Daoy (cell line): ENCODE measurements around the gene ADGRG1. TPM values are rescaled to one million over a fixed set of nuclear protein-coding genes. Genes with fewer than 3 reads are reported as not detected.

ENCODE experiments used
- DNase-seq: peaks from one replicate; pipeline ENCODE4 v3.0.0-alpha.2; 2015; ENCODE audit warnings: low read depth
- total RNA-seq: library from RNA; depleted of rRNA; stranded (reverse); fragments of >200 nt; shearing (Covaris generic); gene quantifications from 2 replicates; pipeline ENCODE4 v1.2.3, GENCODE V29; 2014

The ADGRG1 gene
- total RNA-seq, 1 experiment from 2014 or later: 6.6 TPM

DNA sequence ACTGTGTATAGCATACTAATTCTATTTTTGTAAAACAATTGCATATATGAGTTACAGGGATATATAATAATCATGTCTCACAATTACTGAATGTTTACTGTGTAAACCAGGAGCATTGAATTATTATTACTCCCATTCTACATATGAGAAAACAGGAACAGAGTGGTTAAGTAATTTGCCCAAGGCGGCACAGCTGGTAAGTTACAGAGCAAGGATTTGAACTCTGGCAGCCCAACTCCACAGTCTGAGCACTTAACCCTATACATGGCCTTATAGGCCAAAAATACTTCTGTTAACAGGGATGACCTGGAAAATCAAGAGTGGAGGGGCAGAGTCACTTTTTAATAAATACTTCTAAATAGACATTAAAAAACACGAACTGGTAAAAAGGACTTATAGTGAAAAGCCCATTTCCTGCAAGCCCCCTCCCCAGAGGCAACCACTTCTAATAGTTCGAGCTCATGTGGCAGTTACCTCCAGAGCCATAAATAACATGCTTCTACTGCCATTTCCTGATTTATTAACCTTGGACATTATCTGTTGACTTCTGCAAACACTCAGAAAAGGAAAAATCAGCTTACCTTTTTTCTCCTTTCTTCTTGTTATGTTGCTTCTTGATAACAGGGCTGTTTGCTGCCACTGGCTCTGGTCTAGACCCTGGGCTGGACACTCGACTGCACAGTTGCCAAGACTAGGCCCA, 22.1 kb upstream of the ADGRG1 start:
- DNase-seq: no peak

GRCh38 chr16:57606847-57607501, 21.5 kb upstream of the ADGRG1 start:
- DNase-seq: no peak

DNA sequence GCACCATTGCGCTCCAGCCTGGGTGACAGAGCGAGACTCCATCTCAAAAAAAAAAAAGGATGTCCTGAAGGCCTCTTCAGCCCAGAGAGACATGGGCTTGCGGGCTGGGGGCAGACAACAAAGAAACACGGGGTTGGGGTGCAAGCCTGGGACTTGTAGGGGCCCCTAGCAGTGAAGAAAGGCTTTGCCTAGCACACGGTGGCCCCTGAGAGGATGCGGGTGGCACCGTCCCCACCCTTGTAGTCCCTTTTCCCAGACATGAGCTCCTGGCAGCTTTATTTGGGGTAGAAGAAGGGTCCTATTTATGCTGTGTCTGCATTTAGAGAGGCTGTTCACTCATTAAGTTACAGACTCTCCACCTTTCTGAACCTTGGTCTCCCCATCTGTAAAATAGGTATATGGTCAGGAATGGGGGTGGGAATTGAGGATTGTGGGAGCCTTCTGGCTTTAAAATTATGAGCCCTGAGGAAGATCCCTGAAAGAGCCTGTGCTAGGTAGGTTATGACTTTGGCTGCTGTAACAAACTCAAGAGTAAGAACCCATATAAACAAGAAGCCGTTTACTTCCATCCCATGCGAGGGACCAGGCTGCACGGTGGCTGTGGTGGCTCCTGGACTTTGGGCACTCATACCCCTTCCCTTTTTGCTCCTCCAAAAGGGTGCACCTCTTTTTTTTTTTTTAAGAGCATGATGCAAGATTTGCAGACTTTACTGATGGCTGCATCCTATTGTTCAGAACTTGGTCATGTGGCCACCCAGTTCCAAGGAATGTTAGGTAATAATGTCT, 20.6 kb upstream of the ADGRG1 start:
- no peak for DNase-seq

GRCh38 chr16:57608462-57609113, 19.8 kb upstream of the ADGRG1 start:
- DNase-seq: no peak

DNA sequence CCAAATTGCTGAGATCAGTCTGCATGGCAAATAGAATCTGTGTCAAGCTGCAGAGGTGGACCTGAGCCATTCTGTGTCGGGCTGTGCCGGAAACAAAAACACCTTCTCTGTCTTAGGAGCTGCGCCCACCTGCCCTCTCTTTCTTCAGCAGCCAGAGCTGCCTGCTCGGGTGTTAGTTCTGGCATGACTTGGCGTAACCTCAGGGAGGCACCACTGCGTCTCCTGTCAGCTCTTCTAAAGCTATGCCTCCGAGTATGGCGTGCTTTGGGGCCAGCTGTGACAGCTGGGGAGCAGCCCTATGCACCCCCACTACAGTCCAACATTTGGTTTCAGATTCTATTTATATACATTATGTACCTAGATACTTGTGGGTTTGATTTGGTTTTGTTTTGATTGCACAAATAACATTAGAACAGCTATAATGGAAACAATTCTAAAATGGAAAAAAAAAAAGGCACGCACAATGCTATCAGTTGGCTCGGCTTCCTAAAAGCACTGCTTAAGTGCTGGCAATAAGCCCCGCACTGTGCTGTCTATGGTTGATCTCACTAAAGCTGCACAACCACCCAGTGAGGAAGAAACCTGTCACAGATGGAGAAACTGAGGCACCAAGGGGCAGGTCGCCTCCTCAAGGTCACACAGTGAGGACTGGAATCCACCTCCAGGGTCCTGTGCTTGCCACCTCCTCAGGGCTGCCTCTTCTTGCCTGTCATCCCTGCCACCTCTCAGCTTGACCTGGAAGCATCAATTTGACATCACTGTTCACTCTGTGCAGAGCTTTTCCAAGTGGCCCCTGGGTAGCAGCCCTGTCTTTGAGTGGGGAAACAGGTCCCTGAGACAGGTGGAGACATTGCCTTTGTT, 18.7 kb upstream of the ADGRG1 start:
- no peak for DNase-seq

GRCh38 chr16:57610611-57611010, 17.8 kb upstream of the ADGRG1 start:
- no peak for DNase-seq

- DNase-seq: no peak
Measured at GRCh38 chr16:57611181-57611580, 17.2 kb upstream of the ADGRG1 start.

- no peak for DNase-seq
Measured at GRCh38 chr16:57611706-57612105, 16.7 kb upstream of the ADGRG1 start.

- no peak for DNase-seq
Measured at GRCh38 chr16:57612494-57612893, 15.9 kb upstream of the ADGRG1 start.

DNA sequence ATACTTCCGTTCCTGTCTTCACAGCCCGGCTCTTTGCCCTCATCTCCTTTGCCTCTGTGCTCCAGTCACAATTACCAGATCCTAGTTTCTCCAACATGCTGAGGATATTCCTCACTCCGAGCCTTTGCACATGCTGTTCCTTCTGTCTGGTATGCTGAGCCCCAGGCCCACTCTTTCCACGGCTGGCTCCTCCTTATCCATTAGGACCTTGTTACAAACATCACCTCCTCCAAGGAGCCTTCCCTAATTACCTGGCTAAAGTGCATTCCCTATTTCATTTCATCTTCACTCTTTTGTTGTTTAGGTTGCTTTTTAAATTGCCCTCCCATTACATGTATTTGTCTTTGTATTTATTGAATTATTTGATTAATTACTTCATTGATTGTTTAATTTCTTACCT, 14.9 kb upstream of the ADGRG1 start:
- no peak for DNase-seq

DNA sequence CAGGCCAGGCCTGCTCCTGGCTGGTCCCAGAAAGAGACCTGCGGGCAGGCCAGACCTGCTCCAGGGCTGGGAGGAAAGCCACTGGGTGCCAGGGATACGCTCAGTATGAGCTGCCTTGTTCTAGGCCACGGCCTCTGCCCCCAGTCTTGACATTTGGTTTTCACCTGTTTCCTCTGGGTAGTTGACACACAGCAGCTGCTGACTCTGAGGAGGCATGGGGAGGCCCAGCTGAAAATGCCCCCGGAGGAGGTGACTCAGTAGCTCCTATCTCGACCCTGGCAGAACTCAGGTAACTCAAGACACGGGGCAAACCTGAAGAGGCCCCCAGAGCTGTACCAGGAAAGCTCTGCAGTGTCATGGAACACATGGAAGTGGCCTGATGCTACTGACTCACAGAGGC, 13.9 kb upstream of the ADGRG1 start:
- DNase-seq: no peak

DNA sequence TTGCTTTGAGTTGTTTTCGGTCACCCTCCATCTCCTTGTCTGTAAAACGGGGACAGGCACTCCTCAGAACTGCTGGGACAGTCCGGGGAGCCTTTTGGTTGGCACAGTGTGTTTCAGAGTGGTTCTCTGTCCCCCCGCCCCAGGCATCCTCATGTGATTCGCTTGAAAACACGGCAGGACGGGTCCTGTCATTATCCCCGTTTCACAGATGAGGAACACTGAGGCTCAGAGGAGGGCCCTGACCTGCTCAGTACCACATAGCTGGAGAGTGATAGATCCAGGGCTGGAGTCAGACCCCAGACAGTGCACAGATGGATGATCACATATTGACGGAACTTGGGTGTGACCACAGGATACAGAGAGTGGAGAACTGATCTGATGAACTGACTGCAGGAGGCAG, 13.5 kb upstream of the ADGRG1 start:
- no peak for DNase-seq

DNA sequence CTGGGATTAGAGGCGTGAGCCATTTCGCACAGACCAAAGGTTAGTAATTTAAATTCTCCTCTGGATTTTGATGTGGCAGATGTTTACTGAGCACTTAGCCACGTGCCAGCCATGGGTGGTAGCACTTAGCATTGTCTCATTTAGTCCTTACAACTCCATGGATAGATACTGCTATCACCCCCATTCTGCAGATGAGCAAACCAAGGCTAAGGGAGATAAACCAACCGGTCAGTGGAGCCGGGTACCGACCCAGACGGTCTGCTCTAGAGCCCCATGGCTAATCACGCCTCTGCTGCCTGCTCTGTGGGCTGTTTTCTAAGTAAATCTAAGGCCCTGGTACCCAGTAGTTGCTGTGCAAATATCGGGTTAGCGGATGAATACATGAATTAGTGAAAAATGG, 12.6 kb upstream of the ADGRG1 start:
- no peak for DNase-seq

GRCh38 chr16:57616241-57616640, 12.2 kb upstream of the ADGRG1 start:
- DNase-seq: no peak

DNA sequence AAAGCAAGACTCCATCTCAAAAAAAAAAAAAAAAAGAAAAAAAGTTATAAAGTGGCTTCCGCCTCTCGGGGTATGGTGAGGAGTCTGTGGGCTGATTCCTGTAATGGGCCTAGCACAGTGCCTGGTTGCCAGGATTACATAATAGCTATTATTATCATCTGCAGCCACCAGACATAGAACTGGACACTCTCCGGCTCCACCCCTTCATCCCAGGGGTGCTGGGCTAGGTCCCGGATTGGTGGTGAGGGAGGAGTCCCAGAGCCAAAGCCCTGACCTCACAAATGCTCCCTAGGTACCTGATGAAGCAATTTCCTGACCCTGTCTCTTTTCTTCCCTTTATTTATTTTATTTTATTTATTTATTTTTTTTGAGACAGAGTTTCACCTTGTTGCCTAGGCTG, 11.6 kb upstream of the ADGRG1 start:
- no peak for DNase-seq

DNA sequence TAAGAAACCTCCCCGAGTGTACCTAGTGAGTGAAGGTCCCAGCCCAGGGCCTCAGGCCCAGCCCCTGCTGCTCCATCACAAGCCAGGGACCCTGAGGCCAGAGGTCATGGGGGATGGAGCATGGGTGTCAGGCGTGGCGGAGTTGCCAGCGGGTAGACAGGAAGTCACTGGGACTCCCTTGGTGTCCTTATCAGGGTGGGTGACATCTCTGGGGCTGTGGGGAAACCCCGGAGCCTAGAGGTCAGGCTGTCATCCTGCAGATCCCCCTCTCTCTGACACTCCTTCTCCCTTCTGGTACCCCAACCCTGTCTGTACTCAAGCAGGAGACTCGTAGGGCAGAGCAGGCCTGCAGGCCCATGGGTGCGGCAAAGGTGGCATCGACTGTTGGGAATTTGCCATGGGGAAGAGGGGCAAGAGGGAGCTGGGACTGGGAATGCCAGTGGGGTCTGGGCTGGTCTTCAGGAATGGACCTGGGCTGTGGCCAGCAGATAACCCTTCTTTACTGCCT, 10.8 kb upstream of the ADGRG1 start:
- DNase-seq: no peak

- peak; percentile 44 for DNase-seq
Measured at GRCh38 chr16:57618296-57619132, 9.9 kb upstream of the ADGRG1 start.

DNA sequence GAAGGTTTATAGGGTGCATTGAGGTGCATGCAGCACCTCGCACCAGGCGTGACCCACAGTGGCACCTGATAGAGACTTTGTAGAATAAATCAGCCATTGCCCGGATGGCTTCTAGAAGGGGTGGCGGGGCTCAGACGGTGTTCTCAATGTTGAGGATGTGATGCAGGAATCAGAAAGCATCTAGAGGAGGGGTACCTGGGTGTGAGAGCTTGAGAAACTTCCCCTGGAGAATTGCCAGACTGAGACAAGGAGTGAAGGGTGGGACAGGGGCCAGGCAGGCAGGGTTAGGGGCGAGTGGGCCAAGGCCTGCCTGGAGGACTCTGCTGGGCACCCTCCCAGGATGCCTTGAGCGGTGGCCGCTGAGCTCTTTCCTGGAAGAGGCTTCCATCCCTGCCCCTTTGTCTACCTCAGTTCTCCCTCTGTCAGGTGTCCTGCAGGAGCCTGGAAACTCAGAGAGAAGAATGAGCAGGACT, 9.3 kb upstream of the ADGRG1 start:
- no peak for DNase-seq

- DNase-seq: no peak
Measured at GRCh38 chr16:57619606-57620334, 8.7 kb upstream of the ADGRG1 start.
